Mononuclear cell (primary cell): ENCODE measurements around the gene CHCHD6. TPM values are rescaled to one million over a fixed set of nuclear protein-coding genes. Genes with fewer than 3 reads are reported as not detected.

ENCODE experiments used
- H3K27me3 ChIP-seq: 2 replicates; pipeline ENCODE4 v1.6.0; 2011; ENCODE audit warnings: low read length, control low read depth; ENCODE audit not compliant: insufficient read depth
- H3K4me1 ChIP-seq: 2 replicates; pipeline ENCODE4 v1.5.1; 2011; ENCODE audit warnings: mild to moderate bottlenecking, low read length, control low read depth; ENCODE audit not compliant: insufficient read depth
- H3K4me3 ChIP-seq: 2 replicates; pipeline ENCODE4 v1.5.1; 2011; ENCODE audit warnings: mild to moderate bottlenecking, low read length, moderate library complexity
- H3K9me3 ChIP-seq: 2 replicates; pipeline ENCODE4 v1.5.1; 2011; ENCODE audit warnings: low read depth, mild to moderate bottlenecking, control low read depth, low read length
- total RNA-seq: library from RNA; depleted of rRNA; stranded (reverse); fragments of >200 nt; gene quantifications from one replicate; pipeline ENCODE4 v1.2.3, GENCODE V29; 2012

CHCHD6 gene
- total RNA-seq, 1 donor, result 3.4 TPM

- Histone ChIP-seq H3K27me3 (no peaks in the 10 kb centered on the region), H3K9me3 (no peaks in the 10 kb centered on the region), H3K4me3 (no peak overlapping the region), H3K4me1 (no peaks in the 10 kb centered on the region)
Measured at GRCh38 chr3:126994661-126995245, 290.7 kb downstream of the CHCHD6 start.

- no peaks in the 10 kb centered on the region for H3K4me1 ChIP-seq
- H3K9me3 ChIP-seq, result no peaks in the 10 kb centered on the region
- no peaks in the 10 kb centered on the region for H3K27me3 ChIP-seq
Measured at GRCh38 chr3:126995254-126995780, 291.3 kb downstream of the CHCHD6 start.

GRCh38 chr3:126995926-126996512, 292.0 kb downstream of the CHCHD6 start:
- H3K4me1 ChIP-seq, result no peaks in the 10 kb centered on the region
- no peaks in the 10 kb centered on the region for H3K9me3 ChIP-seq
- no peaks in the 10 kb centered on the region for H3K27me3 ChIP-seq
- no peak overlapping the region for H3K4me3 ChIP-seq

More at GRCh38 chr3:126995254-126995780, 291.3 kb downstream of the CHCHD6 start:
- H3K4me3 ChIP-seq, result no peak overlapping the region

- H3K4me1 ChIP-seq, result no peaks in the 10 kb centered on the region
- H3K4me3 ChIP-seq, result no peak overlapping the region
- H3K27me3 ChIP-seq, result no peaks in the 10 kb centered on the region
- no peaks in the 10 kb centered on the region for H3K9me3 ChIP-seq
Measured at GRCh38 chr3:126996905-126997304, 292.9 kb downstream of the CHCHD6 start.

- H3K9me3 ChIP-seq, result no peaks in the 10 kb centered on the region
- no peaks in the 10 kb centered on the region for H3K27me3 ChIP-seq
- H3K4me1 ChIP-seq, result no peaks in the 10 kb centered on the region
- no peak overlapping the region for H3K4me3 ChIP-seq
Measured at GRCh38 chr3:126997455-126998038, 293.5 kb downstream of the CHCHD6 start.

GRCh38 chr3:126998320-126998719, 294.3 kb downstream of the CHCHD6 start:
- no peaks in the 10 kb centered on the region for H3K9me3 ChIP-seq
- no peak overlapping the region for H3K4me3 ChIP-seq
- no peaks in the 10 kb centered on the region for H3K27me3 ChIP-seq
- H3K4me1 ChIP-seq, result no peaks in the 10 kb centered on the region

GRCh38 chr3:126998728-126999127, 294.7 kb downstream of the CHCHD6 start:
- H3K27me3 ChIP-seq, result no peaks in the 10 kb centered on the region
- H3K4me3 ChIP-seq, result no peak overlapping the region
- no peaks in the 10 kb centered on the region for H3K4me1 ChIP-seq
- no peaks in the 10 kb centered on the region for H3K9me3 ChIP-seq

- no peaks in the 10 kb centered on the region for H3K9me3 ChIP-seq
- no peak overlapping the region for H3K4me3 ChIP-seq
Measured at GRCh38 chr3:126999383-126999782, 295.3 kb downstream of the CHCHD6 start.

GRCh38 chr3:127000119-127000518, 296.1 kb downstream of the CHCHD6 start:
- Histone ChIP-seq H3K27me3 (no peaks in the 10 kb centered on the region), H3K9me3 (no peaks in the 10 kb centered on the region), H3K4me3 (no peak overlapping the region), H3K4me1 (no peaks in the 10 kb centered on the region)

More at GRCh38 chr3:126999383-126999782, 295.3 kb downstream of the CHCHD6 start:
- Histone ChIP-seq H3K27me3 (no peaks in the 10 kb centered on the region), H3K4me1 (no peaks in the 10 kb centered on the region)

- Histone ChIP-seq H3K27me3 (no peaks in the 10 kb centered on the region), H3K4me1 (no peaks in the 10 kb centered on the region), H3K9me3 (no peaks in the 10 kb centered on the region), H3K4me3 (no peak overlapping the region)
Measured at GRCh38 chr3:127000761-127001160, 296.7 kb downstream of the CHCHD6 start.

- Histone ChIP-seq H3K9me3 (no peaks in the 10 kb centered on the region), H3K4me1 (no peaks in the 10 kb centered on the region), H3K4me3 (no peak overlapping the region), H3K27me3 (no peaks in the 10 kb centered on the region)
Measured at GRCh38 chr3:127001486-127002194, 297.6 kb downstream of the CHCHD6 start.

GRCh38 chr3:127002195-127003174, 298.4 kb downstream of the CHCHD6 start:
- no peaks in the 10 kb centered on the region for H3K9me3 ChIP-seq
- H3K27me3 ChIP-seq, result no peaks in the 10 kb centered on the region
- no peaks in the 10 kb centered on the region for H3K4me1 ChIP-seq
- no peak overlapping the region for H3K4me3 ChIP-seq

- Histone ChIP-seq H3K4me3 (no peak overlapping the region), H3K27me3 (no peaks in the 10 kb centered on the region), H3K9me3 (no peaks in the 10 kb centered on the region), H3K4me1 (no peaks in the 10 kb centered on the region)
Measured at GRCh38 chr3:127003175-127003555, 299.1 kb downstream of the CHCHD6 start.

GRCh38 chr3:127003601-127004280, 299.7 kb downstream of the CHCHD6 start:
- Histone ChIP-seq H3K4me1 (no peaks in the 10 kb centered on the region), H3K4me3 (no peak overlapping the region), H3K9me3 (no peaks in the 10 kb centered on the region), H3K27me3 (no peaks in the 10 kb centered on the region)
